Mononuclear cell (primary cell): ENCODE results near the gene SOAT2. TPM values are rescaled to one million over a fixed set of nuclear protein-coding genes. Genes with fewer than 3 reads are reported as not detected.
A peak's percentile ranks its signal among the peaks of the same experiment; 100 is the strongest.
"Not testable (repeated sequence)": the region's sequence is repeated elsewhere in the genome, so short reads cannot be mapped to it uniquely, and the experiment has no call there.

Source experiments
- H3K27me3 ChIP-seq: 2 replicates; pipeline ENCODE4 v1.6.0; 2011; ENCODE audit warnings: low read length, control low read depth; ENCODE audit not compliant: insufficient read depth
- H3K4me1 ChIP-seq: 2 replicates; pipeline ENCODE4 v1.5.1; 2011; ENCODE audit warnings: mild to moderate bottlenecking, low read length, control low read depth; ENCODE audit not compliant: insufficient read depth
- H3K4me3 ChIP-seq: 2 replicates; pipeline ENCODE4 v1.5.1; 2011; ENCODE audit warnings: mild to moderate bottlenecking, low read length, moderate library complexity
- H3K9me3 ChIP-seq: 2 replicates; pipeline ENCODE4 v1.5.1; 2011; ENCODE audit warnings: low read depth, mild to moderate bottlenecking, control low read depth, low read length
- total RNA-seq: library from RNA; depleted of rRNA; stranded (reverse); fragments of >200 nt; gene quantifications from one replicate; pipeline ENCODE4 v1.2.3, GENCODE V29; 2012

Gene SOAT2
- total RNA-seq, 1 donor, result 0.21 TPM

DNA sequence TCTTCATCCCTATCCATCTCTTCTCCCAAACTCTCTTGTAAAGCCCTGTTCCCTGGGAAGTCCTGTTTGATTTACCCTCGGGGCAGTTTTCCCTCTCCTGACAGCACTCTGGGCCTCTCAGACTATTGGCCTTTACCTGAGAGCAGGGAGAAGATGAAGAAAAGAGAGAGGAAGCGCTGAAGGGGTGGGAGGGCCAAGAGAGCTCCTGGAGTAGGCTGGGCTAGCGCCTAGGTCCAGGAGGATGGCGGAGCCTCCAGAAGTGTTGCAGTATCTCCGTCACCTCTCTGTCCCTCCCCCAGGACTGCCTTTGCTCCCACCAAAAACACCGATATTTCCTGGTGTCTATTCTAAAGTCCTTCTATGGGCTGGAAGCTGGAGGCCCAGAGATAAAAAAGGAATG is 11.5 kb upstream of the SOAT2 start:
- no peak overlapping the region for H3K4me3 ChIP-seq
- no peaks in the 10 kb centered on the region for H3K27me3 ChIP-seq
- peaks cover 21% of the 10 kb centered on the region for H3K4me1 ChIP-seq
- H3K9me3 ChIP-seq, result no peaks in the 10 kb centered on the region

- Histone ChIP-seq H3K4me1 (peaks cover 42% of the 10 kb centered on the region), H3K27me3 (peaks cover 9% of the 10 kb centered on the region), H3K4me3 (no peak overlapping the region), H3K9me3 (no peaks in the 10 kb centered on the region)
Observed at GRCh38 chr12:53093777-53094393, 9.4 kb upstream of the SOAT2 start.

DNA sequence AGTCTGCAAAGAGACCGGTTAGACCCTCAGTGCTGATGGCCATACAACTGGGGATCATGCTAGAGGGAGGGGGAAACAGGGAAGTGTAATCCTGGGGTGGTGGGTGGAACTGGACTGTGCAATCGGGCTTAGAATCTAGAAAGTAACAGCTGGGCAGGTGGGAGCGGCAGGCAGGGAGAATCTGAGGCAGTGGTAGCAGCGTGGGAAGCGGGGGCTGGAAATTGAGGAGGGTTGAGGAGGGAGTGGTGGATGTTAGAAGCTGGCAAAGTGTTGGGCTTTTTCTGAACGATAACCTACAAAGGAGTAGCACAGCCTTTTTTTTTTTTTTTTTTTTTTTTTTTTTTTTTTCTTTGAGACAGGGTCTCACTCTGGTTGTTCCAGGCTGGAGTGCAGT is 8.9 kb upstream of the SOAT2 start:
- Histone ChIP-seq H3K27me3 (peaks cover 9% of the 10 kb centered on the region), H3K4me3 (no peak overlapping the region), H3K4me1 (peaks cover 47% of the 10 kb centered on the region), H3K9me3 (no peaks in the 10 kb centered on the region)

DNA sequence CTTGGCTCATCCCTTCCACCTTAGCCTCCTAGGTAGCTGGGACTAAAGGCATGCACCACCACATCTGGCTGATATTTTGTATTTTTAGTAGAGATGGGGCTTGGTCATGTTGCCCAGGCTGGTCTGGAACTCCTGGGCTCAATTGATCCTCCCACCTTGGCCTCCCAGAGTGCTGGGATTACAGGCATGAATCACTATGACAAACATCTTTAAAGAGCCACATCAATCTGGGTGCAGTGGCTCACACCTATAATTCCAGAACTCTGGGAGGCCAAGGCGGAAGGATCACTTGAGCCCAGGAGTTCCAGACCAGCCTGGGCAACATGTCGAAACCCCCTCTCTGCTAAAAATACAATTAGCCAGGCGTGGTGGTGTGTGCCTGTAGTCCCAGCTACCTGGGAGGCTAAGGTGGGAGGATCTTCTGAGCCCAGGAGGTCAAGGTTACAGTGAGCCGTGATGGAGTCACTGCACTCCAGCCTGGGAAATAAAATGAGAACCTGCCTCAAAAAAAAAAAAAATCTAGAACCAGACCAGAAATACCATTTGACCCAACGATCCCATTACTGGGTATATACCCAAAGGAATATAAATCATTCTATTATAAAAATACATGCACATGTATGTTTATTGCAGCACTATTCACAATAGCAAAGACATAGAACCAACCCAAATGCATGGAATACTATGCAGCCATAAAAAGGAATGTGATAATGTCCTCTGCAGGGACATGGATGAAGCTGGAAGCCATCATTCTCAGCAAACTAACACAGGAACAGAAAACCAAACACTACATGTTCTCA is 8.3 kb upstream of the SOAT2 start:
- not testable (repeated sequence) for H3K4me3 ChIP-seq, H3K27me3 ChIP-seq, H3K9me3 ChIP-seq
- H3K4me1 ChIP-seq, result peaks cover 48% of the 10 kb centered on the region

- H3K4me1 ChIP-seq, result peaks cover 48% of the 10 kb centered on the region
- H3K27me3 ChIP-seq, H3K9me3 ChIP-seq, H3K4me3 ChIP-seq: not testable (repeated sequence)
Observed at GRCh38 chr12:53095596-53095895, 7.7 kb upstream of the SOAT2 start.

GRCh38 chr12:53096089-53096741 is 7.1 kb upstream of the SOAT2 start:
- H3K4me3 ChIP-seq, result no peak overlapping the region
- no peaks in the 10 kb centered on the region for H3K9me3 ChIP-seq
- H3K27me3 ChIP-seq, result peaks cover 9% of the 10 kb centered on the region
- peaks cover 48% of the 10 kb centered on the region for H3K4me1 ChIP-seq

GRCh38 chr12:53096759-53097158 is 6.5 kb upstream of the SOAT2 start:
- no peak overlapping the region for H3K4me3 ChIP-seq
- H3K9me3 ChIP-seq, result no peaks in the 10 kb centered on the region
- peaks cover 9% of the 10 kb centered on the region for H3K27me3 ChIP-seq
- peaks cover 48% of the 10 kb centered on the region for H3K4me1 ChIP-seq

DNA sequence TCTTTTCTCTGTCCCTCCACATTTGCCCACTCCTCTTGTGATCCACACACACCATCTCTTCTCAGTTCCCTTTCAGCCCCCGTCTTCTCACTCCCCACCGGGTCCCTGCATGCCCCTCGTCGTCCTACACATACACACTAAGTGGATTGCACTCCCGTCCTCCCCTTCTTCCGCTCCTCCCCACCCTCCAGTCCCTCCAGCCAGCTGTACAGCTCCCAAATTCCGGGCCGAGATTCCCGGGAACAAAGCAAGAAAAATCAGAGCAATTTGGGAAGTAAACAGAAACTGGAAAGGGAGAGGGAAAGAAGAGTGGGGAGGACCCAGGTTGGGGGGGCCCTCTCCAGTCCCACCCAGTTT is 6.1 kb upstream of the SOAT2 start:
- H3K4me1 ChIP-seq, result peaks cover 52% of the 10 kb centered on the region
- H3K27me3 ChIP-seq, result peaks cover 9% of the 10 kb centered on the region
- peak overlapping the region; percentile 23 for H3K4me3 ChIP-seq

DNA sequence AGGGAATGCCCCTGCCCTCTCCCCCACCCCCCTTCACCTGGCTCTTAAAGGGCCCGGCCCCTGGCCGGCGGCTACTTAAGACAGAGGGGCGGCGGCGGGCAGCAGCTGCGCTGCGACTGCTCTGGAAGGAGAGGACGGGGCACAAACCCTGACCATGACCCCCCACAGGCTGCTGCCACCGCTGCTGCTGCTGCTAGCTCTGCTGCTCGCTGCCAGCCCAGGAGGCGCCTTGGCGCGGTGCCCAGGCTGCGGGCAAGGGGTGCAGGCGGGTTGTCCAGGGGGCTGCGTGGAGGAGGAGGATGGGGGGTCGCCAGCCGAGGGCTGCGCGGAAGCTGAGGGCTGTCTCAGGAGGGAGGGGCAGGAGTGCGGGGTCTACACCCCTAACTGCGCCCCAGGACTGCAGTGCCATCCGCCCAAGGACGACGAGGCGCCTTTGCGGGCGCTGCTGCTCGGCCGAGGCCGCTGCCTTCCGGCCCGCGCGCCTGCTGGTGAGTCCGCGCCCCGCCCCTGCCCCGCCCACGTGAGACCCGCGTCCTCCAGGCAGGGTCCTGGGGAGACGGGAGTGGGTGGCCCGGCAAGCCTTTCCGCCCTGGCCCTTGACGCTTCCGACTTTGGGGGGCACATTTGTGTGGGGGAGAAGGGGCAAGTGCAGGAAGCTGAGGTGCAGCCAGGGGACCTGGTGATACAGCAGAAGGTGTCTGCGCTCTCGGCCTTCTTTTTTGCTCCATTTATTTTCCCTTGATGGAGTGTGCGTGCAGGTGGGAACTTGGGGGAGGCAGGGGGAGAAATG is 5.5 kb upstream of the SOAT2 start, which contains the start of gene IGFBP6:
Gene IGFBP6 (plus strand): TSS at position 104 of the 790 bp plus-strand sequence. CDS start 51 bp downstream, at position 155.
- Histone ChIP-seq H3K4me1 (peaks cover 57% of the 10 kb centered on the region), H3K4me3 (peak within 1 kb of the TSS; percentile 23)

More for the DNA sequence above, 6.1 kb upstream of the SOAT2 start:
- H3K9me3 ChIP-seq, result no peaks in the 10 kb centered on the region

GRCh38 chr12:53098354-53098981 is 4.8 kb upstream of the SOAT2 start:
- no peaks in the 10 kb centered on the region for H3K9me3 ChIP-seq
- no peak overlapping the region for H3K4me3 ChIP-seq
- H3K4me1 ChIP-seq, result peaks cover 64% of the 10 kb centered on the region
- H3K27me3 ChIP-seq, result peaks cover 9% of the 10 kb centered on the region

More for the DNA sequence above, 5.5 kb upstream of the SOAT2 start, which contains the start of gene IGFBP6:
- no peaks in the 10 kb centered on the region for H3K9me3 ChIP-seq
- peaks cover 9% of the 10 kb centered on the region for H3K27me3 ChIP-seq

DNA sequence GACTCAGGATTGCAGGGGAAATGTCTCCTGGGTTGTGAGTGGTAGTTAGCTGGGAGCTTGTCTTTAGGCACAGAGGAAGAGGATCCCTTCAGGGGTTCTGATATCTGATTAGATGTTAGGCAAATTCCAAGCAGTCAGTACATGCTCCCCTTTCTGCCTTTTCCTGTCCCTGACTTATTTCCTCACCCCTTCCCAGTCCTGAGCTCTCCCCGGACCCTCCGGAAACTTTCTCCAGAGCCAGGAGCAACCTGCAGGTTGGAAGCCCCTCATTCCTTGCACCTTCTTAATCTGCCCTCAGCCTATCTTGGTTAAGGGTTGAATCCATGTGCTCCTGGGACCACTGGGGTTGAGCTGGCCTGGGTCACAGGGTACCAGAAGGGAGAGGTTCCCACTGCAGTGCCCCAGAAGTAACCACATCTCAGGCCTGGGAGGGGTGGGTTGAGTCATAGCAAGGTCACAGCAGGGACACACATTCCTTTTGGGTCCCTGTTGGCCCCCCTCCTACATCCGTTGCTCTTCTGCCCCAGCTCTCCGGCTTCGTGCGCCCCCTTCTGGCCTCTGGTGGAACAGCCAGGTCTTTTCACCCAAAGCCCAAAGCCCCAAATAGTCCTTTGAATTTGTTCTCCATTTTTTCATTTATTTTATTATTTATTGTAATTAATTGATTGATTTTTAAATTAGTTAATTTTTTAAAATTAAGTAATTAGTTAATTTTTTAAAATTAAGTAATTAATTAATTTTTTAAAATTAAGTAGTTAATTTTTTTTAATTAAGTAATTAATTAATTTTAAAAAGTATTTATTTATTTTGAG is 4.0 kb upstream of the SOAT2 start:
- Histone ChIP-seq H3K4me3 (no peak overlapping the region), H3K9me3 (no peaks in the 10 kb centered on the region), H3K27me3 (peaks cover 9% of the 10 kb centered on the region), H3K4me1 (peaks cover 64% of the 10 kb centered on the region)

DNA sequence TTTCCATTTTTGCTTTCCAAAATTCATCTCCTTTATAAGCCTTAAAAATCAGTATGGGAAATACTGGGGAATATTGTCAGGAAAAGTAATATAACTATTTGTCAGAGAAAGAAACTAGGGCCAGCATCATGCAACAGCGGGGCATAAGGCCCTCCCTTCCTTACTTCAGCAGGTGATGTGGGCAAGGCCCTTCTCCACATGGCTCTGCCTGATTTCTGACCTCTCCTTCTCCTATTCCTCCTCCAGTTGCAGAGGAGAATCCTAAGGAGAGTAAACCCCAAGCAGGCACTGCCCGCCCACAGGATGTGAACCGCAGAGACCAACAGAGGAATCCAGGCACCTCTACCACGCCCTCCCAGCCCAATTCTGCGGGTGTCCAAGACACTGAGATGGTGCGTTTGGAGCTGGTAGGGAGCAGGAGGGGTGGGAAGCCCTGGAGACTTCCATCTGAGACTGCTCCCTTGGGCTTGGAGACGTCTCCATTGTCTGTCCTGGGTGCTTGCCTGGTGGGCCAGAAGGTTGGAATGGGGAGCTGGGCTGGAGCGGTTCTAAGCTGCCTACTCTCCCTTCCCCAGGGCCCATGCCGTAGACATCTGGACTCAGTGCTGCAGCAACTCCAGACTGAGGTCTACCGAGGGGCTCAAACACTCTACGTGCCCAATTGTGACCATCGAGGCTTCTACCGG is 2.7 kb upstream of the SOAT2 start:
- peaks cover 64% of the 10 kb centered on the region for H3K4me1 ChIP-seq
- no peaks in the 10 kb centered on the region for H3K9me3 ChIP-seq
- no peak overlapping the region for H3K4me3 ChIP-seq
- peaks cover 9% of the 10 kb centered on the region for H3K27me3 ChIP-seq

DNA sequence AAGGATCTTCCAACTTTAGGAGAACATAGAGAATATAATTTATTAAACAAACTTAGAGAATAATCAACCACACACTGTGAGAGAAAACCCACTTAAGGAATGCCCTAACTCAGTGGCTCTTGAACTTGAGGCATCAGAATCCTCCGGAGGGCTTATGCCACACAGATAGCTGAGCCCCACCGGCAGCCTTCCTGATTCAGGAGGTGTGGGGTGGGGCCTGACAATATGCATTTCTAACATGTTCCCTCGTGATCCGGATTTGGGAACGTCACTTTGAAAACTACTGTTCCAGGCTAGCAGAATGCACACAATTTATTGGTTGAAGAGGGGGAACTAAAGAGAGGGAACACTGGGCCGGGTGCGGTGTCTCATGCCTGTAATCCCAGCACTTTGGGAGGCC is 2.0 kb upstream of the SOAT2 start:
- peaks cover 58% of the 10 kb centered on the region for H3K4me1 ChIP-seq

More for the DNA sequence above, 2.0 kb upstream of the SOAT2 start:
- Histone ChIP-seq H3K27me3 (peaks cover 9% of the 10 kb centered on the region), H3K4me3 (no peak overlapping the region), H3K9me3 (no peaks in the 10 kb centered on the region)
